H9 (cell line): Measurements from ENCODE around the gene RFX8. TPM values are rescaled to one million over a fixed set of nuclear protein-coding genes. Genes with fewer than 3 reads are reported as not detected.
"Not testable (repeated sequence)": the region's sequence is repeated elsewhere in the genome, so short reads cannot be mapped to it uniquely, and the experiment has no call there.

Experiments used
- DNase-seq: peaks from one replicate; pipeline ENCODE4 v3.0.0-alpha.2; 2017
- H2AFZ ChIP-seq: one replicate; pipeline ENCODE4 v1.6.1; 2013; ENCODE audit warnings: mild to moderate bottlenecking, low read length, control low read depth, moderate library complexity
- H2AK5ac ChIP-seq: 2 replicates; pipeline ENCODE4 v1.6.1; 2013; ENCODE audit warnings: low read length, control low read depth, mixed read lengths; ENCODE audit not compliant: insufficient read length
- H2BK120ac ChIP-seq: one replicate; pipeline ENCODE4 v1.6.1; 2013; ENCODE audit warnings: low read depth, mild to moderate bottlenecking, low read length, control low read depth, inconsistent platforms; ENCODE audit not compliant: poor library complexity, severe bottlenecking
- H2BK12ac ChIP-seq: 2 replicates; pipeline ENCODE4 v1.6.1; 2013; ENCODE audit warnings: low read length, control low read depth, mixed read lengths, low read depth; ENCODE audit not compliant: insufficient read length
- H2BK15ac ChIP-seq: 2 replicates; pipeline ENCODE4 v1.6.1; 2013; ENCODE audit warnings: low read depth, low read length, control low read depth
- H2BK20ac ChIP-seq: one replicate; pipeline ENCODE4 v1.6.1; 2013; ENCODE audit warnings: low read depth, mild to moderate bottlenecking, low read length, control low read depth, inconsistent platforms; ENCODE audit not compliant: poor library complexity, severe bottlenecking
- H2BK5ac ChIP-seq: 2 replicates; pipeline ENCODE4 v1.6.1; 2013; ENCODE audit warnings: low read length, control low read depth, mixed read lengths; ENCODE audit not compliant: insufficient read length
- H3K14ac ChIP-seq: 2 replicates; pipeline ENCODE4 v1.6.1; 2013; ENCODE audit warnings: low read length, control low read depth; ENCODE audit not compliant: insufficient read depth
- H3K18ac ChIP-seq: 2 replicates; pipeline ENCODE4 v1.6.1; 2013; ENCODE audit warnings: low read depth, mild to moderate bottlenecking, mixed read lengths, low read length, control low read depth; ENCODE audit not compliant: insufficient read length
- H3K23ac ChIP-seq: 2 replicates; pipeline ENCODE4 v1.6.1; 2013; ENCODE audit warnings: low read length, control low read depth, mixed read lengths, low read depth; ENCODE audit not compliant: insufficient read length
- H3K23me2 ChIP-seq: 2 replicates; pipeline ENCODE4 v1.6.1; 2013; ENCODE audit warnings: low read depth, mild to moderate bottlenecking, mixed read lengths, low read length, control low read depth; ENCODE audit not compliant: insufficient read length, poor library complexity, severe bottlenecking
- H3K27ac ChIP-seq: 2 replicates; pipeline ENCODE4 v1.5.1; 2013; ENCODE audit warnings: low read length, control low read depth, mixed read lengths, low read depth; ENCODE audit not compliant: insufficient read length
- H3K27me3 ChIP-seq: 2 replicates; pipeline ENCODE4 v1.6.1; 2013; ENCODE audit warnings: low read length, control low read depth, inconsistent platforms; ENCODE audit not compliant: insufficient read depth
- H3K4ac ChIP-seq: 2 replicates; pipeline ENCODE4 v1.6.1; 2013; ENCODE audit warnings: low read depth, mild to moderate bottlenecking, control low read depth, inconsistent platforms, low read length, moderate library complexity
- H3K4me1 ChIP-seq: 2 replicates; pipeline ENCODE4 v1.6.1; 2013; ENCODE audit warnings: low read length, control low read depth, inconsistent platforms; ENCODE audit not compliant: insufficient read depth
- H3K4me2 ChIP-seq: 2 replicates; pipeline ENCODE4 v1.6.1; 2013; ENCODE audit warnings: low read length, control low read depth, mixed read lengths; ENCODE audit not compliant: insufficient read length, insufficient read depth
- H3K56ac ChIP-seq: 2 replicates; pipeline ENCODE4 v1.6.1; 2013; ENCODE audit warnings: low read depth, mild to moderate bottlenecking, mixed read lengths, low read length, control low read depth; ENCODE audit not compliant: insufficient read length
- H3K79me1 ChIP-seq: 2 replicates; pipeline ENCODE4 v1.6.1; 2013; ENCODE audit warnings: low read depth, mild to moderate bottlenecking, moderate library complexity, low read length, control low read depth, inconsistent platforms; ENCODE audit not compliant: insufficient read depth, poor library complexity, severe bottlenecking
- H3K79me2 ChIP-seq: 2 replicates; pipeline ENCODE4 v1.6.1; 2013; ENCODE audit warnings: low read length, control low read depth, inconsistent platforms; ENCODE audit not compliant: insufficient read depth
- H3K9ac ChIP-seq: 2 replicates; pipeline ENCODE4 v1.6.1; 2013; ENCODE audit warnings: low read length, control low read depth, mixed read lengths; ENCODE audit not compliant: insufficient read length; ENCODE audit errors: extremely low read depth
- H3K9me3 ChIP-seq: one replicate; pipeline ENCODE4 v1.6.1; 2013; ENCODE audit warnings: low read depth, low read length, inconsistent platforms; ENCODE audit not compliant: control insufficient read depth
- H3T11ph ChIP-seq: one replicate; pipeline ENCODE4 v1.6.1; 2013; ENCODE audit warnings: mild to moderate bottlenecking, low read length, control low read depth, inconsistent platforms
- H4K20me1 ChIP-seq: one replicate; pipeline ENCODE4 v1.6.1; 2013; ENCODE audit not compliant: control insufficient read depth, insufficient read length, insufficient read depth
- H4K5ac ChIP-seq: 2 replicates; pipeline ENCODE4 v1.6.1; 2013; ENCODE audit warnings: low read depth, mild to moderate bottlenecking, mixed read lengths, low read length, control low read depth; ENCODE audit not compliant: insufficient read length
- H4K8ac ChIP-seq: replicated peaks from 2 replicates; pipeline ENCODE4 v1.6.1; 2013; ENCODE audit warnings: low read length, control low read depth, mixed read lengths, low read depth; ENCODE audit not compliant: insufficient read length
- H4K91ac ChIP-seq: 2 replicates; pipeline ENCODE4 v1.6.1; 2013; ENCODE audit warnings: low read depth, mild to moderate bottlenecking, moderate library complexity, mixed read lengths, low read length, control low read depth; ENCODE audit not compliant: insufficient read length
- H3K27ac Mint-ChIP-seq, 3 experiments: 2 replicates in 2 of 3; 3 replicates in 1 of 3; pipeline ENCODE4 v1.8.0; 2020 to 2021; ENCODE audit warnings: mixed read lengths in 3 of 3, mild to moderate bottlenecking in 1 of 3, moderate library complexity in 1 of 3
- H3K27me3 Mint-ChIP-seq: 2 replicates; pipeline ENCODE4 v1.8.0; 2021; ENCODE audit warnings: low read depth, mild to moderate bottlenecking, moderate library complexity, mixed read lengths
- H3K36me3 Mint-ChIP-seq, 3 experiments: 2 replicates in 2 of 3; 3 replicates in 1 of 3; pipeline ENCODE4 v1.8.0; 2020 to 2021; ENCODE audit warnings: low read depth in 3 of 3, mixed read lengths in 3 of 3; ENCODE audit not compliant: insufficient read depth in 1 of 3
- H3K4me1 Mint-ChIP-seq, 2 experiments: 2 replicates each; pipeline ENCODE4 v1.8.0; 2020; ENCODE audit warnings: mixed read lengths in 2 of 2
- H3K4me3 Mint-ChIP-seq, 2 experiments: 2 replicates in 1 of 2; 3 replicates in 1 of 2; pipeline ENCODE4 v1.8.0; 2020 to 2021; ENCODE audit warnings: mild to moderate bottlenecking in 2 of 2, mixed read lengths in 2 of 2, moderate library complexity in 1 of 2
- H3K9me3 Mint-ChIP-seq, 2 experiments: 2 replicates in 1 of 2; 3 replicates in 1 of 2; pipeline ENCODE4 v1.8.0; 2020; ENCODE audit warnings: mild to moderate bottlenecking in 2 of 2, mixed read lengths in 2 of 2, moderate library complexity in 1 of 2
- CTCF ChIP-seq: fragments of 200-600 bp; sonication (generic); conservative IDR thresholded peaks from 3 replicates; pipeline ENCODE4 v1.8.0; 2021; ENCODE audit warnings: antibody characterized with exemption, mild to moderate bottlenecking
- WGBS: extraction: QIAGEN DNeasy Blood & Tissue Kit; methylation state at CpG from one replicate; pipeline ENCODE4 v1.1.7; 2013; ENCODE audit warnings: missing lambda C conversion rate, low lambda C conversion rate, mixed read lengths; ENCODE audit not compliant: insufficient read length; ENCODE audit errors: extremely low coverage; 5-methylcytosine and 5-hydroxymethylcytosine counted together
- total RNA-seq: library from RNA; stranded (reverse); gene quantifications from 2 replicates; pipeline ENCODE4 v1.2.1, GENCODE V29; 2021

The RFX8 gene
- total RNA-seq, 1 experiment from 2014 or later: 0.22 TPM

GRCh38 chr2:101508636-101509035 is 33.7 kb upstream of the RFX8 start:
- H3K18ac ChIP-seq: no peak overlapping the region
- no peak overlapping the region for H4K5ac ChIP-seq
- H3K4me1 Mint-ChIP-seq: no peaks in the 10 kb centered on the region
- H3K4me2 ChIP-seq: no peak overlapping the region
- no peak overlapping the region for H4K91ac ChIP-seq
- H2AK5ac ChIP-seq: no peak overlapping the region
- H3K23ac ChIP-seq: no peak overlapping the region
- H3T11ph ChIP-seq: no peak overlapping the region
- H3K56ac ChIP-seq: no peak overlapping the region
- H2BK5ac ChIP-seq: no peak overlapping the region
- no peaks in the 10 kb centered on the region for H3K27me3 ChIP-seq
- peaks cover 5% of the 10 kb centered on the region; the same call in 1 of the 2 replicates for H3K27me3 Mint-ChIP-seq
- no peak overlapping the region for H4K8ac ChIP-seq
- no peaks in the 10 kb centered on the region for H3K23me2 ChIP-seq
- no peak overlapping the region for H2BK120ac ChIP-seq
- no peaks in the 10 kb centered on the region for H3K9me3 ChIP-seq
- H3K79me1 ChIP-seq: no peaks in the 10 kb centered on the region
- peaks cover 2 to 6% of the 10 kb centered on the region in 2 experiments; a peak in 4 of 5 replicates for H3K9me3 Mint-ChIP-seq
- no peak overlapping the region for H2BK12ac ChIP-seq
- no peaks in the 10 kb centered on the region for H3K4me1 ChIP-seq
- no peak overlapping the region for H3K9ac ChIP-seq
- no peak overlapping the region for H2BK15ac ChIP-seq
- no CpG with 5 or more reads among the region's 5 CpGs for WGBS
- no peaks in the 10 kb centered on the region for H4K20me1 ChIP-seq
- no peak for TF ChIP-seq CTCF
- no peak for DNase-seq
- no peak overlapping the region for H3K14ac ChIP-seq
- H3K27ac ChIP-seq: no peak overlapping the region
- no peak overlapping the region for H3K27ac Mint-ChIP-seq
- peaks cover 0 to 6% (median 0%) of the 10 kb centered on the region in 3 experiments; a peak in 1 of 7 replicates for H3K36me3 Mint-ChIP-seq
- H3K4me3 Mint-ChIP-seq: no peak overlapping the region
- H3K4ac ChIP-seq: no peak overlapping the region
- no peaks in the 10 kb centered on the region for H3K79me2 ChIP-seq
- no peak overlapping the region for H2AFZ ChIP-seq
- no peak overlapping the region for H2BK20ac ChIP-seq

GRCh38 chr2:101505276-101505675 is 30.4 kb upstream of the RFX8 start:
- H3K79me1 ChIP-seq, H3K14ac ChIP-seq, DNase-seq, H3K4me3 Mint-ChIP-seq, H4K91ac ChIP-seq, H3K36me3 Mint-ChIP-seq, H3K4me1 Mint-ChIP-seq, H2BK120ac ChIP-seq, H3K56ac ChIP-seq, H3K9me3 ChIP-seq, H2BK5ac ChIP-seq, H4K20me1 ChIP-seq, H3K18ac ChIP-seq, H3K23ac ChIP-seq, H3K23me2 ChIP-seq, H2AFZ ChIP-seq, H3K9ac ChIP-seq, H3K27me3 Mint-ChIP-seq, H3K27ac Mint-ChIP-seq, H2BK20ac ChIP-seq, H2AK5ac ChIP-seq, H4K8ac ChIP-seq, H3K27me3 ChIP-seq, H2BK15ac ChIP-seq, H3T11ph ChIP-seq, H4K5ac ChIP-seq, H3K27ac ChIP-seq, H3K4me2 ChIP-seq, H3K4ac ChIP-seq, H3K9me3 Mint-ChIP-seq, H2BK12ac ChIP-seq, H3K4me1 ChIP-seq, H3K79me2 ChIP-seq: not testable (repeated sequence)
- WGBS: no CpG with 5 or more reads among the region's 4 CpGs
